Panc1 (cell line): ENCODE results near the gene IFFO2. TPM values are rescaled to one million over a fixed set of nuclear protein-coding genes. Genes with fewer than 3 reads are reported as not detected.

Experiments used
- ATAC-seq: fragments of 200-7000 bp; cut with Tn5 transposase; 2 replicates; pipeline ENCODE4 v1.9.1; 2020; ENCODE audit warnings: mild to moderate bottlenecking, moderate library complexity
- BruUV-seq: library from RNA; stranded (reverse); fragments of 400-500 nt; replicated peaks from 2 replicates; lab custom pipeline; 2021; lab: Mats Ljungman, UMichigan
- CTCF ChIA-PET: fragments of 300-600 bp; sonication (Branson Sonifier 250); formaldehyde crosslinking; loops from one replicate; lab custom pipeline; 2022; ENCODE audit warnings: antibody characterized with exemption; lab: Charles Lee
- POLR2A ChIA-PET: fragments of 300-600 bp; sonication (Branson Sonifier 250); formaldehyde crosslinking; loops from one replicate; lab custom pipeline; 2022; ENCODE audit warnings: antibody characterized with exemption; lab: Charles Lee
- DNase-seq: peaks from one replicate; pipeline ENCODE4 v3.0.0-alpha.2; 2010; ENCODE audit warnings: low read depth, low spot score
- H3K27ac ChIP-seq: 2 replicates; pipeline ENCODE4 v1.5.1; 2011; ENCODE audit warnings: mild to moderate bottlenecking, low read length, inconsistent platforms
- H3K27me3 ChIP-seq: fragments of 200-500 bp; sonication (Bioruptor generic); 2 replicates; pipeline ENCODE4 v1.6.0; 2014; ENCODE audit warnings: low read length, inconsistent platforms; ENCODE audit not compliant: control insufficient read depth, insufficient read depth
- H3K36me3 ChIP-seq: fragments of 200-500 bp; sonication (Bioruptor generic); 2 replicates; pipeline ENCODE4 v1.5.1; 2014; ENCODE audit warnings: inconsistent platforms, mild to moderate bottlenecking, low read length, moderate library complexity; ENCODE audit not compliant: control insufficient read depth, insufficient read depth
- H3K4me1 ChIP-seq: 2 replicates; pipeline ENCODE4 v1.5.1; 2011; ENCODE audit warnings: inconsistent platforms, mild to moderate bottlenecking, low read length, moderate library complexity; ENCODE audit not compliant: control insufficient read depth, insufficient read depth
- H3K4me3 ChIP-seq, 2 experiments: 2 replicates each; pipeline ENCODE4 v1.5.1; 2011 to 2012; ENCODE audit warnings: low read depth in 2 of 2, low read length in 2 of 2, mild to moderate bottlenecking in 2 of 2, inconsistent platforms in 1 of 2, moderate library complexity in 1 of 2
- H3K9me3 ChIP-seq: fragments of 200-500 bp; sonication (Bioruptor generic); 2 replicates; pipeline ENCODE4 v1.5.1; 2014; ENCODE audit warnings: low read depth, mild to moderate bottlenecking, inconsistent platforms, low read length, moderate library complexity; ENCODE audit not compliant: control insufficient read depth, insufficient read depth
- POLR2AphosphoS5 ChIP-seq: IDR thresholded peaks from 2 replicates; pipeline ENCODE4 v1.6.1; 2012; ENCODE audit warnings: mild to moderate bottlenecking, low read depth, low read length, moderate library complexity
- SIN3A ChIP-seq: IDR thresholded peaks from 2 replicates; pipeline ENCODE4 v1.6.1; 2012; ENCODE audit warnings: low read depth, mild to moderate bottlenecking, low read length, moderate library complexity, borderline replicate concordance; ENCODE audit not compliant: insufficient read depth
- TCF7L2 ChIP-seq: IDR thresholded peaks from 2 replicates; pipeline ENCODE4 v1.6.1; 2011; ENCODE audit warnings: mild to moderate bottlenecking, low read depth, low read length, inconsistent platforms
- in situ Hi-C: cut with HindIII; loops from 2 replicates; pipeline ENCODE4 v1.10.0; 2016; ENCODE audit warnings: low sequenced_read_pairs, low pct_unique_long_range_greater_than_20kb
- intact Hi-C: fragments of 100-400 bp; cut with micrococcal nuclease; formaldehyde crosslinking; loops from one replicate; pipeline ENCODE4 v1.10.0; 2022; ENCODE audit not compliant: unreplicated experiment
- total RNA-seq: library from RNA; stranded (reverse); gene quantifications from one replicate; pipeline ENCODE4 v1.2.1, GENCODE V29; 2021; ENCODE audit not compliant: unreplicated experiment
- TF ChIP-seq, protein P1 (sequence below), 2 experiments: IDR thresholded peaks; 2 replicates each; pipeline ENCODE4 v1.6.1; 2011 to 2012; ENCODE audit warnings: low read depth in 2 of 2, control low read depth in 1 of 2, low read length in 1 of 2, mild to moderate bottlenecking in 1 of 2, moderate library complexity in 1 of 2; ENCODE audit not compliant: insufficient read depth in 1 of 2
- TF ChIP-seq, protein P2 (sequence below): fragments of 450-650 bp; IDR thresholded peaks from 2 replicates; pipeline ENCODE4 v1.5.1; 2017; ENCODE audit warnings: mild to moderate bottlenecking

IFFO2 gene
- total RNA-seq, 1 experiment from 2014 or later: 59.4 TPM

DNA sequence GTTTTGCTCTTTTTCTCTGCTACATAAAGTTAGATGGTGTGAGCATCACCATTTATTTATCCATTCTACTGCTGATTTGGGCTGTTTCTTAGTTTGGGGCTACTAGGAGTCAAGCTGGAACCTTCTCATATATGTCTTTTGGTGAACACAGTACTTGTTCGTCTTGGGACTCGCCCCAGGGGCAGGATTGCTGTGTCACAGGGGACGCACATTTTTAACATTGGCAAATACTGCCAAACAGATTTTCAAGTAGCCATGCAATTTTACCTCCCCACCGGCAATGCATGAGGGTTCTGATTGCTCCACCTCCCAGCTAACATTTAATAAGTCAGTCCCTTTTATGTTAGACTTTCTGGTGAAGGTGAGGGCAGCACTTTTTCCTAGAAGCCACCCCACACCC lies 7.5 kb upstream of the IFFO2 start:
- in situ Hi-C loops: no loop called here
- no peaks in the 10 kb centered on the region for H3K9me3 ChIP-seq
- no peaks in the 10 kb centered on the region for H3K27me3 ChIP-seq
- H3K27ac ChIP-seq: no peak overlapping the region
- TF ChIP-seq, protein P1, sequence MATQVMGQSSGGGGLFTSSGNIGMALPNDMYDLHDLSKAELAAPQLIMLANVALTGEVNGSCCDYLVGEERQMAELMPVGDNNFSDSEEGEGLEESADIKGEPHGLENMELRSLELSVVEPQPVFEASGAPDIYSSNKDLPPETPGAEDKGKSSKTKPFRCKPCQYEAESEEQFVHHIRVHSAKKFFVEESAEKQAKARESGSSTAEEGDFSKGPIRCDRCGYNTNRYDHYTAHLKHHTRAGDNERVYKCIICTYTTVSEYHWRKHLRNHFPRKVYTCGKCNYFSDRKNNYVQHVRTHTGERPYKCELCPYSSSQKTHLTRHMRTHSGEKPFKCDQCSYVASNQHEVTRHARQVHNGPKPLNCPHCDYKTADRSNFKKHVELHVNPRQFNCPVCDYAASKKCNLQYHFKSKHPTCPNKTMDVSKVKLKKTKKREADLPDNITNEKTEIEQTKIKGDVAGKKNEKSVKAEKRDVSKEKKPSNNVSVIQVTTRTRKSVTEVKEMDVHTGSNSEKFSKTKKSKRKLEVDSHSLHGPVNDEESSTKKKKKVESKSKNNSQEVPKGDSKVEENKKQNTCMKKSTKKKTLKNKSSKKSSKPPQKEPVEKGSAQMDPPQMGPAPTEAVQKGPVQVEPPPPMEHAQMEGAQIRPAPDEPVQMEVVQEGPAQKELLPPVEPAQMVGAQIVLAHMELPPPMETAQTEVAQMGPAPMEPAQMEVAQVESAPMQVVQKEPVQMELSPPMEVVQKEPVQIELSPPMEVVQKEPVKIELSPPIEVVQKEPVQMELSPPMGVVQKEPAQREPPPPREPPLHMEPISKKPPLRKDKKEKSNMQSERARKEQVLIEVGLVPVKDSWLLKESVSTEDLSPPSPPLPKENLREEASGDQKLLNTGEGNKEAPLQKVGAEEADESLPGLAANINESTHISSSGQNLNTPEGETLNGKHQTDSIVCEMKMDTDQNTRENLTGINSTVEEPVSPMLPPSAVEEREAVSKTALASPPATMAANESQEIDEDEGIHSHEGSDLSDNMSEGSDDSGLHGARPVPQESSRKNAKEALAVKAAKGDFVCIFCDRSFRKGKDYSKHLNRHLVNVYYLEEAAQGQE (IDR thresholded peaks at IDR 0.05; ENCODE audit: insufficient read depth in 1 of 2, low read depth in 2 of 2, low read length in 1 of 2): no peak
- TF ChIP-seq, protein P2, sequence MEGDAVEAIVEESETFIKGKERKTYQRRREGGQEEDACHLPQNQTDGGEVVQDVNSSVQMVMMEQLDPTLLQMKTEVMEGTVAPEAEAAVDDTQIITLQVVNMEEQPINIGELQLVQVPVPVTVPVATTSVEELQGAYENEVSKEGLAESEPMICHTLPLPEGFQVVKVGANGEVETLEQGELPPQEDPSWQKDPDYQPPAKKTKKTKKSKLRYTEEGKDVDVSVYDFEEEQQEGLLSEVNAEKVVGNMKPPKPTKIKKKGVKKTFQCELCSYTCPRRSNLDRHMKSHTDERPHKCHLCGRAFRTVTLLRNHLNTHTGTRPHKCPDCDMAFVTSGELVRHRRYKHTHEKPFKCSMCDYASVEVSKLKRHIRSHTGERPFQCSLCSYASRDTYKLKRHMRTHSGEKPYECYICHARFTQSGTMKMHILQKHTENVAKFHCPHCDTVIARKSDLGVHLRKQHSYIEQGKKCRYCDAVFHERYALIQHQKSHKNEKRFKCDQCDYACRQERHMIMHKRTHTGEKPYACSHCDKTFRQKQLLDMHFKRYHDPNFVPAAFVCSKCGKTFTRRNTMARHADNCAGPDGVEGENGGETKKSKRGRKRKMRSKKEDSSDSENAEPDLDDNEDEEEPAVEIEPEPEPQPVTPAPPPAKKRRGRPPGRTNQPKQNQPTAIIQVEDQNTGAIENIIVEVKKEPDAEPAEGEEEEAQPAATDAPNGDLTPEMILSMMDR: no peak
- TF ChIP-seq POLR2AphosphoS5: no peak
- no peak for TF ChIP-seq TCF7L2
- TF ChIP-seq SIN3A: no peak
- intact Hi-C loops: no loop called here
- no peak for ATAC-seq
- H3K4me1 ChIP-seq: no peaks in the 10 kb centered on the region; the same call in 1 of the 2 replicates
- ChIA-PET CTCF (no interaction called here), POLR2A (no interaction called here)
- DNase-seq: no peak
- no peaks in the 10 kb centered on the region for H3K36me3 ChIP-seq
- no TSS peak for BruUV-seq
- H3K4me3 ChIP-seq: no peak overlapping the region

DNA sequence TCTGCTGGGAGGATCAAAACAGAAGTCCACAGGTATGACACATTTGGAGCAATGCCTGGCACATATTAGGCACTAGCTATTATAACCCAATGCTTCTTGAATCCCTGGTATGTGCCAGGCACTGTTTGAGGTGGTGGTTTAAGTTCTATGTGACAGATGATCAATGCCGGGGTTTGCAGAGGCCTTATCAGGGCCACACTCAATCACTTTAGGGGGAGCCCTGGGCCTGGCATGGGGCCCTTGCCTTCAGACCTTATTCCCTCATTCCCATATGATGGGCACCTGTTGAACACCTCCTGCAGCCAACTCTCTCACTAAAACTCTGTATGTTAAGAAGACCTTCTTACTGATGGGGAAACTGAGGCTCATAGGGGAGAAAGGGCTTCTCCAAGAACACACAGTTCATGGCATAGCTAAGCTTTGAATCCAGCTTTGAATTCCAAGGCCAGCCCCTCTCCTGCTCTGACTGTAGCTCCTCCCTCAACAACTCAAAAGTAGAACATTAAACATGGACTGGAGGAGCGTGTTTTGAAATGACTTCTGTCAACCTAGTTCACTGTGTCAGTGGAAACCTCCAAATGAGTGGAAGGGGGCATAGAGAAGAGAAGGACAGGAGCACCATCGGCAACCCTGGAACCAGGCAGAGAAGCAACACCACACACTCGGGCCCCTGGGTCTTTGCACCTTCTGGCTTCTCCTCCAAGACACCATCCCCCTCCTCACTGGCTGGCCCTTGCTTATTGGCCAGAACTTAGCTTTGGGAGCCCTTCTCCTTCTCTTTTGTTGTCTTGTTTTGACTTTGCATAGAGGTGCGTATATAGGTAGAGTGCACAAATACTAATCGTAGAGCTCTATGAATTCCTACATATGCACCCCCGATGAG lies 6.6 kb upstream of the IFFO2 start:
- no peak overlapping the region for H3K27ac ChIP-seq
- ChIA-PET CTCF (no interaction called here), POLR2A (no interaction called here)
- no peak for TF ChIP-seq SIN3A
- TF ChIP-seq, protein P1 (IDR thresholded peaks at IDR 0.05; ENCODE audit: insufficient read depth in 1 of 2, low read depth in 2 of 2, low read length in 1 of 2): no peak
- TF ChIP-seq TCF7L2: no peak
- TF ChIP-seq POLR2AphosphoS5: no peak
- H3K36me3 ChIP-seq: no peaks in the 10 kb centered on the region
- in situ Hi-C loops: no loop called here
- no TSS peak for BruUV-seq
- H3K4me1 ChIP-seq: no peaks in the 10 kb centered on the region; the same call in 1 of the 2 replicates
- no peaks in the 10 kb centered on the region for H3K9me3 ChIP-seq
- DNase-seq (no peak), ATAC-seq (no peak)
- intact Hi-C loops: no loop called here
- no peaks in the 10 kb centered on the region for H3K27me3 ChIP-seq
- no peak overlapping the region for H3K4me3 ChIP-seq
